Central memory CD8-positive, alpha-beta T cell (primary cell): ENCODE measurements around the gene RABL3.
"Not testable (repeated sequence)": the region's sequence is repeated elsewhere in the genome, so short reads cannot be mapped to it uniquely, and the experiment has no call there.

ENCODE experiments used
- ATAC-seq: fragments of 150-1000 bp; cut with Tn5 transposase; replicated peaks from 2 replicates; pipeline ENCODE4 v1.10.0; 2022; ENCODE audit warnings: mild to moderate bottlenecking, moderate FRiP score, moderate number of reproducible peaks; ENCODE audit not compliant: poor library complexity, severe bottlenecking; ENCODE audit errors: extremely low read depth
- DNase-seq, 2 donors: peaks; one replicate each; pipeline ENCODE4 v3.0.0; 2021; ENCODE audit warnings: low spot score in 2 of 2
- H3K27ac Mint-ChIP-seq: one replicate; pipeline ENCODE4 v1.8.0; 2022; ENCODE audit warnings: low read depth, mild to moderate bottlenecking, moderate library complexity, mixed read lengths
- H3K27me3 Mint-ChIP-seq: one replicate; pipeline ENCODE4 v1.8.0; 2022; ENCODE audit warnings: mixed read lengths
- H3K36me3 Mint-ChIP-seq: one replicate; pipeline ENCODE4 v1.8.0; 2022; ENCODE audit warnings: mild to moderate bottlenecking, moderate library complexity, mixed read lengths; ENCODE audit not compliant: insufficient read depth
- H3K4me1 Mint-ChIP-seq: one replicate; pipeline ENCODE4 v1.8.0; 2022; ENCODE audit warnings: mixed read lengths
- H3K4me3 Mint-ChIP-seq: one replicate; pipeline ENCODE4 v1.8.0; 2022; ENCODE audit warnings: mild to moderate bottlenecking, moderate library complexity, mixed read lengths
- H3K9me3 Mint-ChIP-seq: one replicate; pipeline ENCODE4 v1.8.0; 2022; ENCODE audit warnings: mixed read lengths

RABL3 gene

GRCh38 chr3:120678331-120678947 is 63.9 kb downstream of the RABL3 start:
- no peaks in the 10 kb centered on the region for H3K36me3 Mint-ChIP-seq
- ATAC-seq = no peak
- H3K27me3 Mint-ChIP-seq = peaks cover 47% of the 10 kb centered on the region
- peaks cover 6% of the 10 kb centered on the region for H3K9me3 Mint-ChIP-seq
- DNase-seq = no peak
- no peak overlapping the region for H3K4me3 Mint-ChIP-seq
- H3K27ac Mint-ChIP-seq = no peak overlapping the region
- peaks cover 5% of the 10 kb centered on the region for H3K4me1 Mint-ChIP-seq

- H3K4me1 Mint-ChIP-seq, ATAC-seq, H3K9me3 Mint-ChIP-seq, H3K36me3 Mint-ChIP-seq, H3K27ac Mint-ChIP-seq, H3K4me3 Mint-ChIP-seq, DNase-seq: not testable (repeated sequence)
- H3K27me3 Mint-ChIP-seq = peaks cover 47% of the 10 kb centered on the region
Measured at GRCh38 chr3:120677193-120677592, 65.1 kb downstream of the RABL3 start.

GRCh38 chr3:120673116-120673515 is 69.2 kb downstream of the RABL3 start:
- H3K4me3 Mint-ChIP-seq = no peak overlapping the region
- peaks cover under 1% of the 10 kb centered on the region for H3K4me1 Mint-ChIP-seq
- no peak overlapping the region for H3K27ac Mint-ChIP-seq
- peaks cover 31% of the 10 kb centered on the region for H3K27me3 Mint-ChIP-seq
- ATAC-seq (no peak), DNase-seq (no peak)
- peaks cover 6% of the 10 kb centered on the region for H3K9me3 Mint-ChIP-seq
- no peaks in the 10 kb centered on the region for H3K36me3 Mint-ChIP-seq

GRCh38 chr3:120670576-120670975 is 71.7 kb downstream of the RABL3 start:
- H3K27ac Mint-ChIP-seq = no peak overlapping the region
- ATAC-seq = no peak
- H3K9me3 Mint-ChIP-seq = no peaks in the 10 kb centered on the region
- DNase-seq = no peak
- no peaks in the 10 kb centered on the region for H3K36me3 Mint-ChIP-seq
- H3K4me1 Mint-ChIP-seq = no peaks in the 10 kb centered on the region
- H3K27me3 Mint-ChIP-seq = peaks cover 6% of the 10 kb centered on the region
- H3K4me3 Mint-ChIP-seq = no peak overlapping the region

- Mint-ChIP-seq H3K27ac (no peak overlapping the region), H3K9me3 (no peaks in the 10 kb centered on the region), H3K27me3 (peaks cover 24% of the 10 kb centered on the region)
Measured at GRCh38 chr3:120664926-120665325, 77.4 kb downstream of the RABL3 start.

GRCh38 chr3:120661945-120662344 is 80.4 kb downstream of the RABL3 start:
- no peak overlapping the region for H3K27ac Mint-ChIP-seq

More at GRCh38 chr3:120664926-120665325, 77.4 kb downstream of the RABL3 start:
- no peak for ATAC-seq
- Mint-ChIP-seq H3K4me1 (no peaks in the 10 kb centered on the region), H3K36me3 (no peaks in the 10 kb centered on the region), H3K4me3 (no peak overlapping the region)
- no peak for DNase-seq

GRCh38 chr3:120661106-120661905 is 81.0 kb downstream of the RABL3 start:
- H3K9me3 Mint-ChIP-seq = no peaks in the 10 kb centered on the region
- no peaks in the 10 kb centered on the region for H3K4me1 Mint-ChIP-seq
- no peak overlapping the region for H3K4me3 Mint-ChIP-seq
- no peak for ATAC-seq
- peaks cover 24% of the 10 kb centered on the region for H3K27me3 Mint-ChIP-seq
- no peak for DNase-seq
- no peaks in the 10 kb centered on the region for H3K36me3 Mint-ChIP-seq
- H3K27ac Mint-ChIP-seq = no peak overlapping the region

More at GRCh38 chr3:120661945-120662344, 80.4 kb downstream of the RABL3 start:
- Mint-ChIP-seq H3K9me3 (no peaks in the 10 kb centered on the region), H3K27me3 (peaks cover 24% of the 10 kb centered on the region), H3K36me3 (no peaks in the 10 kb centered on the region), H3K4me1 (no peaks in the 10 kb centered on the region), H3K4me3 (no peak overlapping the region)
- DNase-seq (no peak), ATAC-seq (no peak)

GRCh38 chr3:120659834-120660233 is 82.5 kb downstream of the RABL3 start:
- no peaks in the 10 kb centered on the region for H3K36me3 Mint-ChIP-seq
- ATAC-seq (no peak), DNase-seq (no peak)
- no peaks in the 10 kb centered on the region for H3K9me3 Mint-ChIP-seq
- H3K27ac Mint-ChIP-seq = no peak overlapping the region
- H3K4me3 Mint-ChIP-seq = no peak overlapping the region
- no peaks in the 10 kb centered on the region for H3K4me1 Mint-ChIP-seq
- H3K27me3 Mint-ChIP-seq = peaks cover 24% of the 10 kb centered on the region

- DNase-seq = no peak
- Mint-ChIP-seq H3K4me3 (no peak overlapping the region), H3K36me3 (no peaks in the 10 kb centered on the region), H3K9me3 (no peaks in the 10 kb centered on the region), H3K27me3 (peaks cover 24% of the 10 kb centered on the region), H3K27ac (no peak overlapping the region), H3K4me1 (no peaks in the 10 kb centered on the region)
- ATAC-seq = no peak
Measured at GRCh38 chr3:120659285-120659684, 83.0 kb downstream of the RABL3 start.

GRCh38 chr3:120652896-120653545 is 89.3 kb downstream of the RABL3 start:
- H3K27me3 Mint-ChIP-seq = no peaks in the 10 kb centered on the region
- no peaks in the 10 kb centered on the region for H3K36me3 Mint-ChIP-seq
- no peaks in the 10 kb centered on the region for H3K9me3 Mint-ChIP-seq
- no peaks in the 10 kb centered on the region for H3K4me1 Mint-ChIP-seq
- ATAC-seq (no peak), DNase-seq (no peak)
- no peak overlapping the region for H3K27ac Mint-ChIP-seq
- no peak overlapping the region for H3K4me3 Mint-ChIP-seq

- Mint-ChIP-seq H3K27ac (no peak overlapping the region), H3K27me3 (no peaks in the 10 kb centered on the region), H3K4me1 (no peaks in the 10 kb centered on the region), H3K4me3 (no peak overlapping the region), H3K9me3 (no peaks in the 10 kb centered on the region), H3K36me3 (no peaks in the 10 kb centered on the region)
- no peak for DNase-seq
- no peak for ATAC-seq
Measured at GRCh38 chr3:120652281-120652680, 90.0 kb downstream of the RABL3 start.

- no peaks in the 10 kb centered on the region for H3K9me3 Mint-ChIP-seq
- H3K4me3 Mint-ChIP-seq = no peak overlapping the region
- no peak for ATAC-seq
- no peaks in the 10 kb centered on the region for H3K36me3 Mint-ChIP-seq
- no peaks in the 10 kb centered on the region for H3K27me3 Mint-ChIP-seq
- no peak overlapping the region for H3K27ac Mint-ChIP-seq
- no peak for DNase-seq
- H3K4me1 Mint-ChIP-seq = no peaks in the 10 kb centered on the region
Measured at GRCh38 chr3:120650311-120650710, 92.0 kb downstream of the RABL3 start.

GRCh38 chr3:120649830-120650233 is 92.5 kb downstream of the RABL3 start:
- Mint-ChIP-seq H3K36me3 (no peaks in the 10 kb centered on the region), H3K4me1 (no peaks in the 10 kb centered on the region), H3K4me3 (no peak overlapping the region), H3K27me3 (no peaks in the 10 kb centered on the region), H3K27ac (no peak overlapping the region), H3K9me3 (no peaks in the 10 kb centered on the region)
- DNase-seq (no peak), ATAC-seq (no peak)
